HCT116 (cell line): ENCODE measurements around the gene NFAT5. TPM values are rescaled to one million over a fixed set of nuclear protein-coding genes. Genes with fewer than 3 reads are reported as not detected.

Experiments
- ATAC-seq: fragments of 200-7000 bp; cut with Tn5 transposase; 2 replicates; pipeline ENCODE4 v1.9.1; 2020; ENCODE audit warnings: mild to moderate bottlenecking, moderate library complexity
- BruUV-seq: library from RNA; stranded (reverse); fragments of 400-500 nt; replicated peaks from 2 replicates; lab custom pipeline; 2021; lab: Mats Ljungman, UMichigan
- CTCF ChIA-PET: fragments of 300-600 bp; sonication (Branson Sonifier 250); formaldehyde crosslinking; loops from one replicate; lab custom pipeline; 2021; ENCODE audit warnings: antibody characterized with exemption; lab: Charles Lee
- POLR2A ChIA-PET: fragments of 300-600, 350-600 bp; sonication (Branson Sonifier 250); formaldehyde crosslinking; loops from one replicate; lab custom pipeline; 2021; ENCODE audit warnings: antibody characterized with exemption; lab: Charles Lee
- RAD21 ChIA-PET, 2 experiments: fragments of 300-600 bp; sonication (Branson Sonifier 250); formaldehyde crosslinking; loops; one replicate each; lab custom pipeline; 2023; ENCODE audit warnings: low total read pairs in 2 of 2; ENCODE audit not compliant: uncharacterized antibody in 2 of 2, unreplicated experiment in 2 of 2, low non-redundant PET in 1 of 2; lab: Charles Lee
- DNase-seq: peaks from one replicate; pipeline ENCODE4 v3.0.0-alpha.2; 2010; ENCODE audit warnings: low read depth, low spot score
- H2AFZ ChIP-seq: fragments of 200-600 bp; shearing (Covaris generic), sonication (generic); 2 replicates; pipeline ENCODE4 v1.6.1; 2017; ENCODE audit warnings: low read depth, mixed run types, mixed read lengths, antibody characterized with exemption, low read length; ENCODE audit not compliant: poor library complexity, severe bottlenecking
- H3K27ac ChIP-seq: 2 replicates; pipeline ENCODE4 v1.5.1; 2012; ENCODE audit warnings: low read depth, low read length
- H3K27me3 ChIP-seq: fragments of 200-600 bp; sonication (generic); 2 replicates; pipeline ENCODE4 v1.6.1; 2016; ENCODE audit warnings: mixed run types, low read length, mixed read lengths; ENCODE audit not compliant: insufficient read depth
- H3K36me3 ChIP-seq, 2 experiments: fragments of 200-500 bp in 1 of 2; fragments of 200-600 bp in 1 of 2; sonication (Bioruptor generic) in 1 of 2; sonication (generic) in 1 of 2; 2 replicates each; pipeline versions ENCODE4 v1.5.1 to v1.6.1; 2014 to 2016; ENCODE audit warnings: low read length in 2 of 2, inconsistent platforms in 1 of 2, mixed read lengths in 1 of 2, mixed run types in 1 of 2; ENCODE audit not compliant: insufficient read depth in 2 of 2, control insufficient read depth in 1 of 2
- H3K4me1 ChIP-seq, 2 experiments: fragments of 200-600 bp in 1 of 2; sonication (generic) in 1 of 2; 2 replicates each; pipeline versions ENCODE4 v1.5.1 to v1.6.1; 2012 to 2017; ENCODE audit warnings: low read length in 2 of 2, inconsistent platforms in 1 of 2, mild to moderate bottlenecking in 1 of 2, mixed read lengths in 1 of 2, mixed run types in 1 of 2, moderate library complexity in 1 of 2; ENCODE audit not compliant: insufficient read depth in 2 of 2, control insufficient read depth in 1 of 2
- H3K4me2 ChIP-seq: fragments of 200-600 bp; sonication (generic); 2 replicates; pipeline ENCODE4 v1.6.1; 2017; ENCODE audit warnings: mixed run types, low read length, mixed read lengths
- H3K4me3 ChIP-seq, 2 experiments: fragments of 200-600 bp in 1 of 2; sonication (generic) in 1 of 2; replicated peaks in 1 of 2; 2 replicates each; pipeline ENCODE4 v1.5.1; 2011 to 2016; ENCODE audit warnings: low read length in 2 of 2, control low read depth in 1 of 2, low read depth in 1 of 2, mild to moderate bottlenecking in 1 of 2, mixed read lengths in 1 of 2, mixed run types in 1 of 2
- H3K79me2 ChIP-seq: fragments of 200-600 bp; sonication (generic); 2 replicates; pipeline ENCODE4 v1.6.1; 2017; ENCODE audit warnings: mild to moderate bottlenecking, mixed run types, low read length, moderate library complexity, mixed read lengths; ENCODE audit not compliant: insufficient read depth
- H3K9ac ChIP-seq: fragments of 200-600 bp; sonication (generic); 2 replicates; pipeline ENCODE4 v1.6.1; 2016; ENCODE audit warnings: low read length, mixed read lengths
- H3K9me2 ChIP-seq: fragments of 200-600 bp; sonication (generic), shearing (Covaris generic); 2 replicates; pipeline ENCODE4 v1.6.1; 2017; ENCODE audit warnings: mixed run types, mild to moderate bottlenecking, moderate library complexity; ENCODE audit not compliant: insufficient read depth
- H3K9me3 ChIP-seq, 2 experiments: fragments of 200-500 bp in 1 of 2; fragments of 200-600 bp in 1 of 2; sonication (Bioruptor generic) in 1 of 2; sonication (generic) in 1 of 2; 2 replicates each; pipeline ENCODE4 v1.6.1; 2014 to 2017; ENCODE audit warnings: low read length in 2 of 2, mixed read lengths in 2 of 2, inconsistent platforms in 1 of 2, low read depth in 1 of 2, mild to moderate bottlenecking in 1 of 2, mixed run types in 1 of 2, moderate library complexity in 1 of 2; ENCODE audit not compliant: control insufficient read depth in 1 of 2, insufficient read depth in 1 of 2
- H4K20me1 ChIP-seq: fragments of 200-600 bp; sonication (generic), shearing (Covaris generic); 2 replicates; pipeline ENCODE4 v1.6.1; 2017; ENCODE audit warnings: mixed run types, mild to moderate bottlenecking, moderate library complexity; ENCODE audit not compliant: insufficient read depth
- CTCF ChIP-seq, 3 experiments: fragments of 200-600 bp in 1 of 3; sonication (generic) in 1 of 3; IDR thresholded peaks in 2 of 3; conservative IDR thresholded peaks in 1 of 3; 2 replicates each; pipeline ENCODE4 v1.5.1; 2012 to 2017; ENCODE audit warnings: low read depth in 2 of 3, low read length in 2 of 3, antibody characterized with exemption in 1 of 3, borderline replicate concordance in 1 of 3, control low read depth in 1 of 3, mild to moderate bottlenecking in 1 of 3, mixed read lengths in 1 of 3, mixed run types in 1 of 3, moderate library complexity in 1 of 3; ENCODE audit not compliant: insufficient read depth in 1 of 3
- EGR1 ChIP-seq: IDR thresholded peaks from 2 replicates; pipeline ENCODE4 v1.6.1; 2012; ENCODE audit warnings: low read depth
- FOSL1 ChIP-seq: IDR thresholded peaks from 2 replicates; pipeline ENCODE4 v1.6.1; 2012; ENCODE audit warnings: low read depth
- RAD21 ChIP-seq: IDR thresholded peaks from 2 replicates; pipeline ENCODE4 v1.6.1; 2012; ENCODE audit warnings: low read depth, mild to moderate bottlenecking
- SP1 ChIP-seq: IDR thresholded peaks from 2 replicates; pipeline ENCODE4 v1.6.1; 2012; ENCODE audit warnings: low read depth
- ZBTB33 ChIP-seq: IDR thresholded peaks from 2 replicates; pipeline ENCODE4 v1.6.1; 2011; ENCODE audit warnings: mild to moderate bottlenecking, low read length, moderate library complexity; ENCODE audit not compliant: insufficient replicate concordance; ENCODE audit errors: extremely low read depth
- intact Hi-C: fragments of 100-400 bp; cut with micrococcal nuclease; formaldehyde crosslinking; loops from 2 replicates; pipeline ENCODE4 v1.10.0; 2022
- total RNA-seq: library from RNA; stranded (reverse); gene quantifications from one replicate; pipeline ENCODE4 v1.2.1, GENCODE V29; 2021; ENCODE audit not compliant: unreplicated experiment

Gene NFAT5
- total RNA-seq, 1 experiment from 2014 or later, result 67.4 TPM

- TF ChIP-seq CTCF (IDR thresholded peaks at IDR 0.05 in 2 of 3, conservative IDR thresholded peaks at IDR 0.05 in 1 of 3; ENCODE audit: borderline replicate concordance in 1 of 3, insufficient read depth in 1 of 3, low read depth in 2 of 3, low read length in 2 of 3), result no peak
Observed at GRCh38 chr16:69698404-69698803, 132.6 kb downstream of the NFAT5 start (continued).

GRCh38 chr16:69699915-69700314 is 134.1 kb downstream of the NFAT5 start:
- Histone ChIP-seq H3K4me3 (no peak overlapping the region), H3K4me1 (peaks cover 0 to 3% of the 10 kb centered on the region in 2 experiments; a peak in 1 of 4 replicates), H3K9me3 (no peaks in the 10 kb centered on the region), H3K9me2 (no peaks in the 10 kb centered on the region), H4K20me1 (0 out of 2 replicates have a peak, but pooled peaks cover 8% of the 10 kb centered on the region), H2AFZ (no peak overlapping the region), H3K36me3 (peaks cover 41 to 53% of the 10 kb centered on the region in 2 experiments), H3K27me3 (no peaks in the 10 kb centered on the region), H3K27ac (no peak overlapping the region), H3K4me2 (no peak overlapping the region), H3K79me2 (peaks cover 89% of the 10 kb centered on the region), H3K9ac (no peak overlapping the region)
- ATAC-seq, result no peak
- no peak for DNase-seq
- BruUV-seq, result no TSS peak
- CTCF ChIA-PET, result no interaction called here
- TF ChIP-seq SP1 (no peak), RAD21 (no peak), ZBTB33 (no peak), EGR1 (no peak), FOSL1 (no peak)
- intact Hi-C loops, result no loop called here
- POLR2A ChIA-PET, result no interaction called here
- RAD21 ChIA-PET, result no interaction called here
